ENCODE results near the gene SCIN.
"Not testable (repeated sequence)": the region's sequence is repeated elsewhere in the genome, so short reads cannot be mapped to it uniquely, and the experiment has no call there.

Gene SCIN

GRCh38 chr7:12643001-12643643 lies 72.6 kb downstream of the SCIN start:
- Histone ChIP-seq H3K27me3 (ENCODE audit: control insufficient read depth in 2 of 2, insufficient read depth in 2 of 2, low read length in 2 of 2) (no peaks in the 10 kb centered on the region), H3K9me3 (ENCODE audit: control insufficient read depth in 2 of 2, low read length in 2 of 2) (no peaks in the 10 kb centered on the region), H3K4me3 (ENCODE audit: low read length in 2 of 2) (no peak overlapping the region), H3K9ac (ENCODE audit: low read depth in 1 of 2, low read length in 2 of 2) (no peak overlapping the region), H3K27ac (ENCODE audit: low read depth in 2 of 2, low read length in 2 of 2) (no peak overlapping the region), H3K36me3 (ENCODE audit: control insufficient read depth in 2 of 2, insufficient read depth in 2 of 2, low read length in 2 of 2) (peaks cover 7 to 10% of the 10 kb centered on the region in 2 donors), H3K4me1 (ENCODE audit: control insufficient read depth in 2 of 2, insufficient read depth in 2 of 2, low read length in 2 of 2) (peaks cover 0 to 3% of the 10 kb centered on the region in 2 donors)

DNA sequence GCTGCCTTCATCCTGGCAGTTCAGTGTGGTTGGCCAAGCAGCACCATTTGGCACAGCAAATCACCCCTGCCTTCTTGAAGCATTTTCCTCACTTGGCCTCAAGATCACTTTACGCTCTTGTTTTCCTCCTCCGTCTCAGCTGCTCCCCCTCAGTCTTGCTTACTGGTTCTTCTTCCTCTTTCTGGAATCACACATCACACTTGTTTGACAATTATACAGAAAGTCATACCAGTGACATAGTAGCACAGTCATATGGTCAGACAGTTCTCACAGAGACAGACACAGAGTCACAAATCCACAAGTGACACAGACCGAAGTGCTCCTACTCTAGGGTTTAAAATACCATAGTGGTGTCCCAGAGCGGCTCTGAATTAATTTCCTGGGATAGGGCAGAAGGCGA lies 73.1 kb downstream of the SCIN start:
- H3K4me1 ChIP-seq (ENCODE audit: control insufficient read depth in 2 of 2, insufficient read depth in 2 of 2, low read length in 2 of 2) = no peaks in the 10 kb centered on the region
- H3K27me3 ChIP-seq (ENCODE audit: control insufficient read depth in 2 of 2, insufficient read depth in 2 of 2, low read length in 2 of 2) = no peaks in the 10 kb centered on the region
- no peak overlapping the region for H3K4me3 ChIP-seq (ENCODE audit: low read length in 2 of 2)
- H3K36me3 ChIP-seq (ENCODE audit: control insufficient read depth in 2 of 2, insufficient read depth in 2 of 2, low read length in 2 of 2) = peaks cover 7 to 10% of the 10 kb centered on the region in 2 donors
- no peak overlapping the region for H3K9ac ChIP-seq (ENCODE audit: low read depth in 1 of 2, low read length in 2 of 2)
- no peaks in the 10 kb centered on the region for H3K9me3 ChIP-seq (ENCODE audit: control insufficient read depth in 2 of 2, low read length in 2 of 2)
- no peak overlapping the region for H3K27ac ChIP-seq (ENCODE audit: low read depth in 2 of 2, low read length in 2 of 2)

DNA sequence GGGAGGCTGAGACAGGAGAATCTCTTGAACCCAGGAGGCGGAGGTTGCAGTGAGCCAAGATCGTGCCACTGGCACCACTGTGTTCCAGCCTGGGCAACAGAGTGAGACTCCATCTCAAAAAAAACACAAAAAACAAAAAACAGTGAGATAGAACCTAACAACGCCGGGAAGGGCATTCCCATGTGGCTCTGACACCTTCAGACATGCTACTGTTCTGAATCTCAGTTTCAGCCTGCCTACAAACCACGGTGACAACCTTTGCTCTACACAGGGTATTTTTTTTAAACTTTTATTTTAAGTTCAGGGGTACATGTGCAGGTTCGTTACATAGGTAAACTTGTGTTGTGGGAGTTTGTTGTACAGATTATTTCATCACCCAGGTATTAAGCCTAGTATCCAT lies 74.7 kb downstream of the SCIN start:
- not testable (repeated sequence) for H3K4me1 ChIP-seq (ENCODE audit: control insufficient read depth in 2 of 2, insufficient read depth in 2 of 2, low read length in 2 of 2); H3K9ac ChIP-seq (ENCODE audit: low read depth in 1 of 2, low read length in 2 of 2); H3K9me3 ChIP-seq (ENCODE audit: control insufficient read depth in 2 of 2, low read length in 2 of 2); H3K4me3 ChIP-seq (ENCODE audit: low read length in 2 of 2); H3K36me3 ChIP-seq (ENCODE audit: control insufficient read depth in 2 of 2, insufficient read depth in 2 of 2, low read length in 2 of 2); H3K27me3 ChIP-seq (ENCODE audit: control insufficient read depth in 2 of 2, insufficient read depth in 2 of 2, low read length in 2 of 2); H3K27ac ChIP-seq (ENCODE audit: low read depth in 2 of 2, low read length in 2 of 2)

DNA sequence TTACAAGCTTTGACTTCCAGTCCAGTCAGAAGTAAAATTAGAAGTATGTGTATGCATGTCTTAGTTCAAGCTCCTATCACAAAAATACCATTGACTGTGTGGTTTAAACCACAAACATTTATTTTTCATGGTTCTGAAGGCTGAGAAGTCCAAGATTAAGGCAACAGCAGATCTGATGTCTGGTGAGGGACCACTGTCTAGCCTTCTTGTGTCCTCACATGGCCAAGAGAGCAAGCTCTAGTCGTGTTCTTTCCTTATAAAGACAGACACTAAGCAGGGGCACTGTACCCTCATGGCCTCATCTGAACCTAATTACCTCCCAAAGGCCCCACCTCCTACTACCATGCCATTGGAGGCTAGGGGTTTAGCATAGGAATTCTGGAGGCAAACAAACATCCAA lies 75.6 kb downstream of the SCIN start:
- H3K4me3 ChIP-seq (ENCODE audit: low read length in 2 of 2) = no peak overlapping the region
- H3K36me3 ChIP-seq (ENCODE audit: control insufficient read depth in 2 of 2, insufficient read depth in 2 of 2, low read length in 2 of 2) = peaks cover under 1 to 6% of the 10 kb centered on the region in 2 donors
- H3K9me3 ChIP-seq (ENCODE audit: control insufficient read depth in 2 of 2, low read length in 2 of 2) = no peaks in the 10 kb centered on the region
- H3K27me3 ChIP-seq (ENCODE audit: control insufficient read depth in 2 of 2, insufficient read depth in 2 of 2, low read length in 2 of 2) = no peaks in the 10 kb centered on the region
- H3K9ac ChIP-seq (ENCODE audit: low read depth in 1 of 2, low read length in 2 of 2) = no peak overlapping the region
- H3K4me1 ChIP-seq (ENCODE audit: control insufficient read depth in 2 of 2, insufficient read depth in 2 of 2, low read length in 2 of 2) = no peaks in the 10 kb centered on the region
- no peak overlapping the region for H3K27ac ChIP-seq (ENCODE audit: low read depth in 2 of 2, low read length in 2 of 2)

DNA sequence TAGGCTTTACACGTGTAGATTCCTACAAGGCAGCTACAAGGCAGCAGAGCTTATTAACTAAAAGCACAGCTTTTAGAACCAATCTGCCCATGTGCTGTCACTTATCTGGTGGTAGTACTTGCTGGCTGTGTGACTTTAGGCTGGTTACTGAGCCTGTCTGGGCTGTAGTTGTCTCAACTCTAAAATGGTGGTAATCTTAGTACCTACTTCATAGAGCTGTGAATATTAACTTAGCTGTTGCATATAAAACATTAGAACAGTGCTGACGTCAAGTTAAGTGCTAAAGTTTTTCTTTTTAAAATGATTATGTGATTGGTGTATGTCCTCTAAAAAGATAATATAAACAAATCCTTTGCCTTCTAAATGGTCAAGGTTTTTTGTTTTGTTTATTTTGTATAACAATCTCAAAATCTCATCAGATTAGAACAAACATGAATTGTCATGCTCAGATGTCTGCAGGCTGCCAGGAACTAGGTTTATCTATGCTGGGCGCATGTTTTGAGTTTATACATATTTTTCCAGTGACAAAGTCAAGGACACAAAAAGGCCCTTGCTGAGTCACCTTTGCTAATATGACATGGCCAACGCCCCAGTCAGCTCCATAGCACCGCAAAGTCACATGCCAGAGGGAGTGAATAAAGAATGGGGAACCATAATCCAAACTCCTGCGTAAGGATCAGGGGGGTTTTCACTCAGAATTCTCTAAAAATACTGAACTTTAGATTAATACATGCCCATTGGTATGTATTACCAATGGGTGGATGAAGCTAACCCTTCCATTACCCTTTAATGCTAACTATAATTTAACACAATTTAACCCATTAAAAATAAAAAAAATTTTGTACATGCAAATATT lies 77.1 kb downstream of the SCIN start:
- peaks cover 0 to 10% of the 10 kb centered on the region in 2 donors for H3K36me3 ChIP-seq (ENCODE audit: control insufficient read depth in 2 of 2, insufficient read depth in 2 of 2, low read length in 2 of 2)

GRCh38 chr7:12648704-12649261 lies 78.3 kb downstream of the SCIN start:
- H3K4me3 ChIP-seq (ENCODE audit: low read length in 2 of 2) = no peak overlapping the region
- H3K27ac ChIP-seq (ENCODE audit: low read depth in 2 of 2, low read length in 2 of 2) = no peak overlapping the region
- H3K36me3 ChIP-seq (ENCODE audit: control insufficient read depth in 2 of 2, insufficient read depth in 2 of 2, low read length in 2 of 2) = peaks cover 0 to 6% of the 10 kb centered on the region in 2 donors
- no peaks in the 10 kb centered on the region for H3K9me3 ChIP-seq (ENCODE audit: control insufficient read depth in 2 of 2, low read length in 2 of 2)
- no peak overlapping the region for H3K9ac ChIP-seq (ENCODE audit: low read depth in 1 of 2, low read length in 2 of 2)
- H3K4me1 ChIP-seq (ENCODE audit: control insufficient read depth in 2 of 2, insufficient read depth in 2 of 2, low read length in 2 of 2) = no peaks in the 10 kb centered on the region
- H3K27me3 ChIP-seq (ENCODE audit: control insufficient read depth in 2 of 2, insufficient read depth in 2 of 2, low read length in 2 of 2) = no peaks in the 10 kb centered on the region

More for the DNA sequence above, 77.1 kb downstream of the SCIN start:
- no peak overlapping the region for H3K4me3 ChIP-seq (ENCODE audit: low read length in 2 of 2)
- H3K9me3 ChIP-seq (ENCODE audit: control insufficient read depth in 2 of 2, low read length in 2 of 2) = no peaks in the 10 kb centered on the region
- no peaks in the 10 kb centered on the region for H3K4me1 ChIP-seq (ENCODE audit: control insufficient read depth in 2 of 2, insufficient read depth in 2 of 2, low read length in 2 of 2)
- no peak overlapping the region for H3K27ac ChIP-seq (ENCODE audit: low read depth in 2 of 2, low read length in 2 of 2)
- H3K9ac ChIP-seq (ENCODE audit: low read depth in 1 of 2, low read length in 2 of 2) = no peak overlapping the region
- H3K27me3 ChIP-seq (ENCODE audit: control insufficient read depth in 2 of 2, insufficient read depth in 2 of 2, low read length in 2 of 2) = no peaks in the 10 kb centered on the region

DNA sequence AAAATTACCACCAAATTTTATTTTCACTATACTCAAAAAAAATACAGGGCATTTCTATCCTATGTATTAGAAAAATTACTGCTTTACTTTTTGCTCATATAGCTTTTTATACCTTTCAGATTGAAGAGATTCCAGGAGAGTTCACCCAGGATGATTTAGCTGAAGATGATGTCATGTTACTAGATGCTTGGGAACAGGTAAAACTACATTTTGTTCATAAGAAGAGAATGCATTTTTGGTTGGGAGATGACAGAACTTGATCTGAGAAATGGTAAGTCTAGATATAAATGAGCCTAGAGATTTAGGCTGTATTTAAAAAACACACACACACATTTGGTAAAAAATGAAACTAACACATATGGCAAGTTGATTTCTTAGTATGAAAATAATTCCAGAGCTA lies 78.8 kb downstream of the SCIN start:
- Histone ChIP-seq H3K27me3 (ENCODE audit: control insufficient read depth in 2 of 2, insufficient read depth in 2 of 2, low read length in 2 of 2) (no peaks in the 10 kb centered on the region), H3K36me3 (ENCODE audit: control insufficient read depth in 2 of 2, insufficient read depth in 2 of 2, low read length in 2 of 2) (peaks cover 0 to 6% of the 10 kb centered on the region in 2 donors), H3K4me1 (ENCODE audit: control insufficient read depth in 2 of 2, insufficient read depth in 2 of 2, low read length in 2 of 2) (no peaks in the 10 kb centered on the region), H3K9ac (ENCODE audit: low read depth in 1 of 2, low read length in 2 of 2) (no peak overlapping the region), H3K27ac (ENCODE audit: low read depth in 2 of 2, low read length in 2 of 2) (no peak overlapping the region), H3K9me3 (ENCODE audit: control insufficient read depth in 2 of 2, low read length in 2 of 2) (no peaks in the 10 kb centered on the region), H3K4me3 (ENCODE audit: low read length in 2 of 2) (no peak overlapping the region)

DNA sequence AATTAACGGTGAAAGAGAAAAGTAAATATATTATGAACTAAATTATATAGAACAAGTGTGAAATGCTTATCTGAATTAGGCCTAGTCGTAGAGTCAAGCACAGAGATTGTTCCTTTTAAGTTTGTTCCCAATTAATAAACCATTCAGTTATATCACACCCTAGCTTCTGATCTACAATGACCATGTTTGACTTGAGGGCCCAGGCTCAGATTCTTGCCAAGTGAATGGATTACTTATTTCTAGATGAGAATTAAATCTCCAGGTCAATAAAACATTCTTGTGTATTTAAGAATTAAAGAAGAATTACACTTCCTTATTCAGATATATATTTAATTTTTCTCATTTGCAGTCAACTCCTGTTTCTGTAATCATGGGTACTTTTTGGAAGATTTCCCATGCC lies 79.6 kb downstream of the SCIN start:
- Histone ChIP-seq H3K36me3 (ENCODE audit: control insufficient read depth in 2 of 2, insufficient read depth in 2 of 2, low read length in 2 of 2) (peaks cover 0 to 6% of the 10 kb centered on the region in 2 donors), H3K9ac (ENCODE audit: low read depth in 1 of 2, low read length in 2 of 2) (no peak overlapping the region), H3K4me3 (ENCODE audit: low read length in 2 of 2) (no peak overlapping the region), H3K4me1 (ENCODE audit: control insufficient read depth in 2 of 2, insufficient read depth in 2 of 2, low read length in 2 of 2) (no peaks in the 10 kb centered on the region), H3K27ac (ENCODE audit: low read depth in 2 of 2, low read length in 2 of 2) (no peak overlapping the region), H3K27me3 (ENCODE audit: control insufficient read depth in 2 of 2, insufficient read depth in 2 of 2, low read length in 2 of 2) (no peaks in the 10 kb centered on the region), H3K9me3 (ENCODE audit: control insufficient read depth in 2 of 2, low read length in 2 of 2) (no peaks in the 10 kb centered on the region)

DNA sequence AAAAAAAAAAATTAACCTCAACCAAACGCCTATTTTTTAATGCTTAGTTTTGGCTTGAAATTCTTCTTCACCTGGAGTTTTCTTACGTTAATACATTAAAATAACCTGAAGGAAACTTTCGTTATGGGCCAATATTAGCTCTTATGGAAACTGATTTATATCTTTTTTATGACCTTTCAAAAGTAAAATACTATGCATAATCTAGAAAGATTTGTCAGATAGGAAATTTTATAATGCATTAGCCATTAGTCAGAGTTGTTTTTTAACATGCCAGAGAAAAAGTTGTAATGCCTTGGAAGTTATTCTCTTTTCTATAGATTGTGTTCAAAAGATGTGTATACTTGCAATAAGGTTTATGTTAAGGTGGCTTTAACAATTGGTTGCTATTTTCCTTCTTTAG lies 82.6 kb downstream of the SCIN start:
- H3K27ac ChIP-seq (ENCODE audit: low read depth in 2 of 2, low read length in 2 of 2) = no peak overlapping the region

GRCh38 chr7:12653518-12653917 lies 83.0 kb downstream of the SCIN start:
- peaks cover 0 to 6% of the 10 kb centered on the region in 2 donors for H3K36me3 ChIP-seq (ENCODE audit: control insufficient read depth in 2 of 2, insufficient read depth in 2 of 2, low read length in 2 of 2)
- H3K27ac ChIP-seq (ENCODE audit: low read depth in 2 of 2, low read length in 2 of 2) = no peak overlapping the region
- no peaks in the 10 kb centered on the region for H3K4me1 ChIP-seq (ENCODE audit: control insufficient read depth in 2 of 2, insufficient read depth in 2 of 2, low read length in 2 of 2)
- no peaks in the 10 kb centered on the region for H3K27me3 ChIP-seq (ENCODE audit: control insufficient read depth in 2 of 2, insufficient read depth in 2 of 2, low read length in 2 of 2)
- no peak overlapping the region for H3K4me3 ChIP-seq (ENCODE audit: low read length in 2 of 2)
- no peak overlapping the region for H3K9ac ChIP-seq (ENCODE audit: low read depth in 1 of 2, low read length in 2 of 2)
- no peaks in the 10 kb centered on the region for H3K9me3 ChIP-seq (ENCODE audit: control insufficient read depth in 2 of 2, low read length in 2 of 2)

More for the DNA sequence above, 82.6 kb downstream of the SCIN start:
- Histone ChIP-seq H3K27me3 (ENCODE audit: control insufficient read depth in 2 of 2, insufficient read depth in 2 of 2, low read length in 2 of 2) (no peaks in the 10 kb centered on the region), H3K9me3 (ENCODE audit: control insufficient read depth in 2 of 2, low read length in 2 of 2) (no peaks in the 10 kb centered on the region), H3K4me1 (ENCODE audit: control insufficient read depth in 2 of 2, insufficient read depth in 2 of 2, low read length in 2 of 2) (no peaks in the 10 kb centered on the region), H3K4me3 (ENCODE audit: low read length in 2 of 2) (no peak overlapping the region), H3K9ac (ENCODE audit: low read depth in 1 of 2, low read length in 2 of 2) (no peak overlapping the region), H3K36me3 (ENCODE audit: control insufficient read depth in 2 of 2, insufficient read depth in 2 of 2, low read length in 2 of 2) (peaks cover 0 to 6% of the 10 kb centered on the region in 2 donors)

Data from mucosa of rectum (tissue), 2 donors.